ENCODE data around the gene MAP4K3.
"Not testable (repeated sequence)": the region's sequence is repeated elsewhere in the genome, so short reads cannot be mapped to it uniquely, and the experiment has no call there.

Gene MAP4K3

GRCh38 chr2:39370101-39370500 lies 67.0 kb downstream of the MAP4K3 start:
- DNase-seq (ENCODE audit: low spot score), result no peak

GRCh38 chr2:39368846-39369245 lies 68.2 kb downstream of the MAP4K3 start:
- DNase-seq (ENCODE audit: low spot score), result no peak

- no peak for DNase-seq (ENCODE audit: low spot score)
Measured at GRCh38 chr2:39368376-39368775, 68.7 kb downstream of the MAP4K3 start.

DNA sequence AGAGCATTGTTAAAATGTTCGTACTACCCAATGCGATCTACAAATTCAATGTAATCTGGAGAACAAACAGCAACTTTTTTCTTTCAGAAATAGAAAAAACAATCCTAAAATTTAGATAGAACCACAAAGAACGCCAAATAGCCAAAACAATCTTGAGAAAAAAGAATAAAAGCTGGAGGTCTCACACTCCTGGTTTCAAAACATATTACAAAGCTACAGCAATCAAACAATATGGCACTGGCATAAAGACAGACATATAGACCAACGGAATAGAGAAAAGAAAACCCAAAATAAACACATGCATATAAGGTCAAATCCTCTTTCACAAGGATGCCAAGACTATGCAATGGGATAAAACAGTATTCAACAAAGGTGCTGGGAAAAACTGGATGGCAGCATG lies 74.5 kb downstream of the MAP4K3 start:
- DNase-seq (ENCODE audit: low spot score), result no peak

DNA sequence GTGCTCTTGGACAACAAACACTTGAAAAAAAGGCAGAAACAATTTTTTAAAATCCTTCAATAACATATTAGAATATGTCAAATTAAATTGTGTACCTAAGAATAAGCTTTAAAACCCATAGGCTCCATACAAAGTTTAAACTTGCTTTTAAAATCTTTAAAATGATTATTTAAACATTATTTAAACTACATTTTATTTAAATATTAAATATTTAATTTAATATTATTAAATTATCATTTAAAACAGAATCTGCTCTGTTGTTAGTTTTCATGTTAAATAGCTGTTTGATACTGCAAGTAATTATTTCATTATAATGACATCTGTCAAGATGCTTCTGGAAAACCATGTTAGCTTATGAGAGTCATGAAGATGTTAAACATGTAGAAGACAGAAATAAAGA lies 75.6 kb downstream of the MAP4K3 start:
- DNase-seq (ENCODE audit: low spot score), result no peak

GRCh38 chr2:39360342-39360741 lies 76.7 kb downstream of the MAP4K3 start:
- not testable (repeated sequence) for DNase-seq (ENCODE audit: low spot score)

DNA sequence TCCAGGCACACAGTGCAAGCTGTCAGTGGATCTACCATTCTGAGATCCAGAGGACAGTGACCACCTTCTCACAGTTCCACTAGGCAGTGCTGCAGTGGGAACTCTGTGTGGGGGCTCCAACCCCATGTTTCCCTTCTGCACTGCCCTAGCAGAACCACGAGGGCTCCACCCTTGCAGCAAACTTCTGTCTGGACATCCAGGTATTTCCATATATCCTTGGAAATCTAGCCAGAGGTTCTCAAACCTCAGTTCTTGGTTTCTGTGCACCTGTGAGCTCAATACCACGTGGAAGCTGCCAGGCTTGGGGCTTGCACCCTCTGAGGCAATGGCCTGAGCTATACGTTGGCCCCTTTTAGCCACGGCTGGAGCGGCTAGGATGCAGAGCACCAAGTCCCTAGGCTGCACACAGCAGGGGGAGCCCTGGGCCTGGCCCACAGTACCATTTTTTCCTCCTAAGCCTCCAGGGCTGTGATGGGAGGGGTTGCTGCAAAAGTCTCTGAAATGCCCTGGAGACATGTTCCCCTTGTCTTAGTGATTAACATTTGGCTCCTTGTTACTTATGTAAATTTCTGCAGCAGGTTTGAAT lies 77.5 kb downstream of the MAP4K3 start:
- no peak for DNase-seq (ENCODE audit: low spot score)

- no peak for DNase-seq (ENCODE audit: low spot score)
Measured at GRCh38 chr2:39356922-39357639, 80.0 kb downstream of the MAP4K3 start.

DNA sequence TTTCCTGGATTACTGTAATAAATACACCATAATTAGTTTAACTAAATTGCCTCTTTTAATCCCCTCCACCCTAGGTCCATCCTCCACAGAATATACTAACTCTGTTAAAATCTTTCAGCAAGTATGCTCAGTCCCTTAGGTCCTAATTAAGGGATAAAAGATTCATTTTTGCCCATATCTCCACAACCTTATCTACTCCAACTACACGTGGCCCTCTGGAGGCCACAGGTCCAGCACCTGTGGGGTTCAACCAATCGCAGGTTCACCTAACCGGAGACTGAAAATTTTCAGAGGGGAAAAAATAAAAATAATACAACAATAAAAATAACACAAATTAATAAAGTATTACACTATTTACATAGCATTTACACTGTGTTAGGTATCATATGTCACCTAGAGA lies 86.4 kb downstream of the MAP4K3 start:
- DNase-seq (ENCODE audit: low spot score), result no peak

DNA sequence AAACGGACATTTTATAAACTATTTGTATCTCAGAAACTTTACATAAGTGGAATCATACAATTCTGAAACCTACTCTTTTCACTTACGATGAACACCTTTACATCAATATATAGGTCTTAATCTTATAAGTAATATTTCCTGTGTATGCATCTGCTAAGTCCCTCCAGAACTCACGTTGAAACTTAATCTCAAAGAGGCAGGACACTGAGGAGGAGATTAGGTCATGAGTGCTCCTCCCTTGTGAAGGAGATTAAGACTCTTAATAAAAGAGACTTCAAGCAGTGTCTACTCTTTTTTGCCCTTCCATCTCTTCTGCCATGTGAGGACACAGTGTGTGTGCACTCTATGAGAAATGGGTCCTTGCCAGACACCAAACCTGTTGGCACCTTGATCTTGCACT lies 98.6 kb downstream of the MAP4K3 start:
- no peak for DNase-seq (ENCODE audit: low spot score)

GRCh38 chr2:39335930-39336329 lies 101.2 kb downstream of the MAP4K3 start:
- DNase-seq (ENCODE audit: low spot score), result no peak

- DNase-seq (ENCODE audit: low spot score), result no peak
Measured at GRCh38 chr2:39334978-39335377, 102.1 kb downstream of the MAP4K3 start.

DNA sequence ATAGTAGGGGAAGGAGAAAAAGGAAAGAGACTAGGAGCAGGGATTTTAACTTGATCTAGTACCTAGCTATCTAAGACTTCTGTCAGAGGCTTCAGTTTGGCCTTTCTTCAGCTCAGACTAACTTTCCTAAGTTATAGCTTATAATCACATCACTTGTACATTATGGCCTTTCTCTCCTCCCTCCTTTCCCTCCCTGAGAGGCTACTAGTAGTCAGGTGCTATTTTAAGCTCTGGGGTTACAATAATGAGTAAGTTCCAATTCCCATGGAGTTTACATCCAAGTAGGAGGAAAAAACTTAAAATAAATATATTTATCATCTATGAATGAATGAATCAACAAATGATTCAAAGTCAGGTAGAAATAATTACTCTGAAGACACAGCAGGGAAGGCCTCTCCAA lies 102.6 kb downstream of the MAP4K3 start:
- no peak for DNase-seq (ENCODE audit: low spot score)

- DNase-seq (ENCODE audit: low spot score), result no peak
Measured at GRCh38 chr2:39326644-39327043, 110.4 kb downstream of the MAP4K3 start.

DNA sequence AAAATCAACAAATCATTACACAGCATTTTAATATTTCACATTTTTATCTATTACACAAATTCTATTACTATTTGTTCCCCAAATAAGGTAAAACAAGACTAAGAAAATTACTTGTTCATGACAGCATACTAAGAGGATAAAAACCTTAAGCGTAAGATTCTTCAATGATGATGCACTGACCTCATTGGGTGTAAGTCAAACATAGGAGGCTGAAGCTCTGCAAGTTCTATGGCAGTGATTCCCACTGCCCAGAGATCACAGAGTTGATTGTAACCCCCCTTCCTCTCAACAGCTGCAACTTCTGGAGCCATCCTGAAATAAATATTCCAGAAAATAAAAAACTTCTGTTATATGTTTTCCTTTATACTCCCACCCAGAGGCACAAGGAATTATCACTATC lies 111.1 kb downstream of the MAP4K3 start:
- DNase-seq (ENCODE audit: low spot score), result no peak

- DNase-seq (ENCODE audit: low spot score), result not testable (repeated sequence)
Measured at GRCh38 chr2:39321056-39322035, 115.7 kb downstream of the MAP4K3 start.

GRCh38 chr2:39320162-39320561 lies 116.9 kb downstream of the MAP4K3 start:
- no peak for DNase-seq (ENCODE audit: low spot score)

GRCh38 chr2:39313575-39313974 lies 123.5 kb downstream of the MAP4K3 start:
- DNase-seq (ENCODE audit: low spot score), result no peak

DNA sequence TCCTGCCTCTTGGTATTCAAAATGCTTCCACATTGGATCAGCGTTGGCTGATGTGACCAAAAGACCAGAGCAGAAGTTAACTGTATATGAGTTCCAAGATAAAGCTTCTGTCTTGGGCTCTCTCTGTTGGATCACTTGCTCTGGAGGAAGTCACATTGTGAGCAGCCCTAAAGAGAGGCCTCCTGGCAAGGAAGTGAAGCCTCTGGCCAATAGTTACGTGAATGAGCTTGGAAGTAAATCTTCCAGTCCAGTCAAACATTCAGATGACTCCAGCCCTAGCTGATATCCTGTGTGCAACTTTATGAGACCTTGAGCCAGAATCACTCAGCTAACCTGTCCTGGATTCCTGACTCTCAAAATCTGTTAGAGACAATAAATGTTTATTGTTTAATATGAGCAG lies 125.6 kb downstream of the MAP4K3 start:
- DNase-seq (ENCODE audit: low spot score), result no peak

DNA sequence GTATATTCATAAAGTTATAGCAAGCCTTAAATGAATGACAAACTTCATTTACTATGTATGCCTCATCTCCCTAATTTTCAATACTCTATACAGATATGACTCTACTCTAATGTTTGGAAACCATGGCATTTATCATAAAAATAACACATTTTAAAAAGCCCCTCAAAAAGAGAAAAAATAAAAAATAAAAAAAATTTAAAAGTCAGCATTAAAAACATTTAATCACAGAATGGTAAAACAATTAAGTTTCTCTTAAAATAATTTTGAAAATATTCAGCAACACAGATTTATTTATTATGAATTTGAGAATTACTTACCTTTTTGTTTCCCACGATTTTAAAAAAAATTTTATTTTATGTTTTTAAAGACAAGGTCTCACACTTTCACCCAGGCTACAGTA lies 128.3 kb downstream of the MAP4K3 start:
- DNase-seq (ENCODE audit: low spot score), result no peak

- no peak for DNase-seq (ENCODE audit: low spot score)
Measured at GRCh38 chr2:39306626-39307025, 130.5 kb downstream of the MAP4K3 start.

DNA sequence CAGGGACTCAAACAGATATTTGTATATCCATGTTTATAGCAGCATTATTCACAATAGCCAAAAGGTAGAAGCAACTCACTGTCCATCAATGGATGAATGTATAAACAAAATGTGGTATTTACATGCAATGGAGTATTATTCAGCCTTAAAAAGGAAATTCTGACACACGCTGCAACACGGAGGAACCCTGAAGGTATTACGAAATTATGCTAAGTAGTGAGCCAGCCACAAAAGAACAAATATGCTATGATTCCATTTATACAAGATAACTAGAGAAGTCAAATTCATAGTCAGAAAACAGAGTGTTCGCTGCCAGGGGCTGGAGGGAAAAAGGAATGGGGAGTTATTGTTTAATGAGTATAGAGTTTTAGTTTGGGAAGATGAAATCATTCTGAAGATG lies 132.4 kb downstream of the MAP4K3 start:
- no peak for DNase-seq (ENCODE audit: low spot score)

GRCh38 chr2:39304200-39304599 lies 132.9 kb downstream of the MAP4K3 start:
- DNase-seq (ENCODE audit: low spot score), result no peak

Measured in NAMALWA (cell line).